Measurements from ENCODE around the gene DRC7. TPM values are rescaled to one million over a fixed set of nuclear protein-coding genes. Genes with fewer than 3 reads are reported as not detected.

The DRC7 gene
- total RNA-seq, 2 experiments from 2014 or later: not detected

DNA sequence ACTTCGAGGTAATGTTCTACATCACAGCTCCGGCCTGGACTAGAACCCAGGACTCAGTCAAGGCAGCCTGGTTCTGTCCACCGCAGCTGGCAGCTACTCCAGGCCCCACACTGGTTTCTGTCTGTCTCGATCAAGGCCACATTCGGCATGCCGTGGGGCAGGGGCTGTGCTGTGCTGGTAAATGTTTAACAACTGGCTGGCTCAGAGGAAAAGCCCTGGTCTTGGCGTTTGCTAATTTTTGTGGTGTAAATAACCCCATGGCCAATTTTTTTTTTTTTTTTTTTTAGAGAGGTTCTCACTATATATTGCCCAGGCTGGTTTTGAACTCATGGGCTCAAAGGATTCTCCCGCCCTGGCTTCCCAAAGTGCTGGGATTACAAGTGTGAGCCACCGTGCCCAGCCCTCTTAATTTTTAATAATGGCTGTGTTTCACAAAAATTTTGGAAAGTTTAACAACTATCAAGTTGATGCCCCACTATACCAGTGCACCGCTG lies 328 bp upstream of the DRC7 start:
- H3K4me3 Mint-ChIP-seq: no peak overlapping the region

DNA sequence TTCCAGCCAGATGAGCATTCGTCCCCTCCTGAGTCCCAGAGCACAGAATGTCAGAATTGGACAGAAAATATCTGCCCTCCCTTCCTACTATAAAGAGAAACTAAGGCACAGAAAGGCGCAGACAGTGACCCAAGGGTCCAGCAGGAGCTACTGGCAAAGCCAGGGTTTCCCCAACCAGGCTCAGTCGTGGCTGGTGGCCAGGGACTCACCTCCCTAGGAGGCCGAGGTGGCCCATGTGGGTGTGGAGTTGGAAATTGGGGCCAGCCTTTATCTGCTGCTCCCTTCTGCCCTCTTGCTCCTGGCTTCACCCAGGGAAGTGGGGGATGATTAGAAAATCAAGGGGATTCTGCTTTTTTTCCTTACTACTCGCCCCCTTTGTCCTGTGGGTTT lies 1.1 kb downstream of the DRC7 start:
- H3K9me3 Mint-ChIP-seq: no peaks in the 10 kb centered on the region
- no peak for DNase-seq
- H3K36me3 Mint-ChIP-seq (ENCODE audit: low read depth): no peaks in the 10 kb centered on the region
- CTCF ChIA-PET: interaction anchor here (0.8 kb wide), 1 partner anchor 12 kb away, joined by 3 read pairs; no protein-coding TSS in a partner anchor
- POLR2A ChIA-PET: no interaction called here
- no peak overlapping the region for H3K4me3 Mint-ChIP-seq
- peaks cover 15% of the 10 kb centered on the region for H3K27me3 Mint-ChIP-seq
- H3K27ac Mint-ChIP-seq: no peak overlapping the region
- peaks cover 8% of the 10 kb centered on the region for H3K4me1 Mint-ChIP-seq

More for the DNA sequence above, 328 bp upstream of the DRC7 start:
- no peak overlapping the region for H3K27ac Mint-ChIP-seq
- POLR2A ChIA-PET: no interaction called here
- H3K36me3 Mint-ChIP-seq (ENCODE audit: low read depth): no peaks in the 10 kb centered on the region
- peaks cover 22% of the 10 kb centered on the region for H3K4me1 Mint-ChIP-seq
- CTCF ChIA-PET: no interaction called here
- no peaks in the 10 kb centered on the region for H3K9me3 Mint-ChIP-seq
- DNase-seq: no peak
- H3K27me3 Mint-ChIP-seq: peaks cover 15% of the 10 kb centered on the region

DNA sequence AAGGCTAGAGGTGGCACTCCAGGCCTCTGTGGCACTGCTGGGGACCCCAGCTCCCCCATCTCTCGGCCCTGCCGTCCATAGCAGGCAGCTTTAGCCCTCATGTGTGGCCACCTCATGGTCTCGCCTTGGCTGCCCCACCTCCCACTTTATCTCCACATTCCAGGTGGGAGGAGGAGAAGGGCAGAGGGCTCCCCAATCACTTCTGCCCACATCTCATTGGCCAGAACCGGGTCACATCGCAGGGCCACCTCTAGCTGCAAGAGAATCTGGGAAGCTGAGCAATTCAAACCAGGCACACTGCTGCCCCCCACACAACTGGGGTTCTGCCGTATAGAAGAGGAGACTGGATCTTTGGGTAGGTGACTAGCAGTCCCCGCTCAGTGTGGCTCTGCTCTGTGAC lies 1.6 kb downstream of the DRC7 start:
- no peak for DNase-seq

DNA sequence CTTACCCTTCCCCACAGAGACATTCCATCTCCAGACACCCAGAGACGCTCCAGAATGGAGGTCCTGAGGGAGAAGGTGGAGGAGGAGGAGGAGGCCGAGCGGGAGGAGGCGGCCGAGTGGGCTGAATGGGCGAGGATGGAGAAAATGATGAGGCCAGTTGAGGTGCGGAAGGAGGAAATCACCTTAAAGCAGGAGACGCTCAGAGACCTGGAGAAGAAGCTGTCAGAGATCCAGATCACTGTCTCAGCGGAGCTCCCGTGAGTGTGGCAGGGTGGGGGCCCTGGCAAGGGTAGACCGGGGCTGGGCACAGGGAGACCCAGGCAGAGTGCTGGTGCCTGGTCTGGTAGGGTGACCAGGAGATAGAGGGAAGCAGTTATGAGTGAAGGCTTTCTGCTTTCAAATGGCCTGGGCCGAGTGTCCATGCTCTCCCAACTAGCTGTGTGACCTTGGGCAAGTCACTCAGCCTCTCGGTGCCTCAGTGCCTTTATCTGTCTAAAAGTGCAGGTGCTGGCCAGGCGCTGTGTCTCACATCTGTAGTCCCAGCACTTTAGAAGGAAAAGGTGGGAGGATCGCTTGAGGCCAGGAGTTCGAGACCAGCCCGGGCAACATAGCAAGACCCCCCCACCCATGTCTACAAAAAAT lies 3.4 kb downstream of the DRC7 start:
- ChIA-PET POLR2A (no interaction called here), CTCF (interaction anchor here (0.6 kb wide), 1 partner anchor 162 kb away, joined by 3 read pairs; the partner anchor contains the start of gene CCDC102A)
- no peak for DNase-seq
- Mint-ChIP-seq H3K4me3 (no peak overlapping the region), H3K4me1 (peaks cover 5% of the 10 kb centered on the region), H3K27ac (no peak overlapping the region), H3K9me3 (no peaks in the 10 kb centered on the region), H3K36me3 (ENCODE audit: low read depth) (no peaks in the 10 kb centered on the region), H3K27me3 (peaks cover 8% of the 10 kb centered on the region)

More for the DNA sequence above, 1.6 kb downstream of the DRC7 start:
- peaks cover 15% of the 10 kb centered on the region for H3K27me3 Mint-ChIP-seq
- H3K9me3 Mint-ChIP-seq: no peaks in the 10 kb centered on the region
- peaks cover 5% of the 10 kb centered on the region for H3K4me1 Mint-ChIP-seq
- H3K4me3 Mint-ChIP-seq: no peak overlapping the region
- ChIA-PET POLR2A (no interaction called here), CTCF (interaction anchor here (0.8 kb wide), 1 partner anchor 13 kb away, joined by 3 read pairs; no protein-coding TSS in a partner anchor)
- no peak overlapping the region for H3K27ac Mint-ChIP-seq
- no peaks in the 10 kb centered on the region for H3K36me3 Mint-ChIP-seq (ENCODE audit: low read depth)

DNA sequence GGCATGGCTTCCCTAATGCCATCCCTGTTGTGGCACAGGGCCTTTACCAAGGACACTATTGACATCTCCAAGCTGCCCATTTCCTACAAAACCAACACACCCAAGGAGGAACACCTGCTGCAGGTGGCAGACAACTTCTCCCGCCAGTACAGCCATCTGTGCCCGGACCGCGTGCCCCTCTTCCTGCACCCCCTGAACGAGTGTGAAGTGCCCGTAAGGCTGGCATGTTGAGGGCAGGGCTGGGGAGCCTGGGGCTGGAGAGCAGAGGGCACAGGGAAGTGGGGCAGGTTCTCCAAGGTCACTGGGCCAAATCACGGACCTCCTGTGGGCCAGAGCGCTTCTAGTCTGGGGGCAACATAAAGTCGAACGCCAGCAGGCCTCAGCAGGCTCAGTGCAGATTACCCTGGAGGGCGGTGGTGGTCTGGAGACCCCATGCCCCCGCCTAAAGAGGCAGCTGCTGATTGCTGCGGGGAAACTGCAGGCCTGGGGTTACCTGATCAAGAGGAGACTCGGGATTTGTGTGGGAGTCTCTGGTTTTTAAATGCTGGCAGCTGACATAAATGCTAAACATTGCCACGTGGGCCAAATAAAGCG lies 4.3 kb downstream of the DRC7 start:
- Mint-ChIP-seq H3K36me3 (ENCODE audit: low read depth) (no peaks in the 10 kb centered on the region), H3K27me3 (peaks cover under 1% of the 10 kb centered on the region), H3K4me3 (no peak overlapping the region), H3K27ac (no peak overlapping the region), H3K9me3 (no peaks in the 10 kb centered on the region), H3K4me1 (peaks cover 5% of the 10 kb centered on the region)
- ChIA-PET CTCF (interaction anchor here (1.1 kb wide), 2 partner anchors 10 to 59 kb away, joined by 3 read pairs; no protein-coding TSS in a partner anchor), POLR2A (no interaction called here)
- no peak for DNase-seq

DNA sequence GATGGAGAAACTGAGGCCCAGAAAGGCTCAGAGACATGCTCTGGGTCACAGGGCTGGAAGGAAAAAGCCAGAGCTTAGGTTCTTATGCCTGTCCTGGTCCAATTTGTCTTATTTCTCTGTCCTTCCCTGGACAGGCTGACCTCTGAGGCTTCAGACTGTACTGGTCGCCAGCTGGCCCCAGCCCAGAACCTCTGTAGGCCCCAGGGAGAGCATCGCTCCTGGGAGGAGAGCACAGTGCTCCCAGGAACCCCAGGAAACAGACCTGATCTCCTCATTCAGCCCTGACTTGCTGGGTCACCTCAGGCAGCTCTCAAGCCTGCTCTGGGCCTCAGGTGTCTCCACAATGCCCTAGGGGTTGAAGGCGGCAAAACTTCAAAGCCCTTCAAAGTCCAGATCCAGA lies 4.9 kb downstream of the DRC7 start:
- no peaks in the 10 kb centered on the region for H3K36me3 Mint-ChIP-seq (ENCODE audit: low read depth)
- no peaks in the 10 kb centered on the region for H3K9me3 Mint-ChIP-seq
- no peak overlapping the region for H3K27ac Mint-ChIP-seq
- peaks cover 5% of the 10 kb centered on the region for H3K4me1 Mint-ChIP-seq
- ChIA-PET CTCF (interaction anchor here (1.1 kb wide), 2 partner anchors 11 to 58 kb away, joined by 3 read pairs; no protein-coding TSS in a partner anchor), POLR2A (no interaction called here)
- H3K4me3 Mint-ChIP-seq: no peak overlapping the region
- DNase-seq: no peak
- H3K27me3 Mint-ChIP-seq: no peaks in the 10 kb centered on the region

DNA sequence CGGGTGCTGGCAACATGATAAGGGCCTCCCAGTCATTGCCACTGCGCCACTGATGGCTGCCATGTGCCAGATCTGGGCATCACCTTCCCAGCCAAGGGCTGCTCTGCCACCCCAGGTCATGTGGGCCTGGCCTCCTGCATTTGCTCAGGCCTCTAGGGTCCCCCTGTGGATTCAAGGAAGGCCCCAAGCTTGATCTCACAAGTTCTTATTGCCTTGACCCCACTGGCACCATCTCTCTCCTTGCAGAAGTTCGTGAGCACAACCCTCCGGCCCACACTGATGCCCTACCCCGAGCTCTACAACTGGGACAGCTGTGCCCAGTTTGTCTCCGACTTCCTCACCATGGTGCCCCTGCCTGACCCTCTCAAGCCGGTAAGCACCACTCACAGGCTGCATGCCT lies 5.3 kb downstream of the DRC7 start:
- Mint-ChIP-seq H3K36me3 (ENCODE audit: low read depth) (no peaks in the 10 kb centered on the region), H3K27ac (no peak overlapping the region), H3K27me3 (no peaks in the 10 kb centered on the region), H3K4me1 (peaks cover 2% of the 10 kb centered on the region), H3K4me3 (no peak overlapping the region), H3K9me3 (no peaks in the 10 kb centered on the region)
- POLR2A ChIA-PET: no interaction called here
- CTCF ChIA-PET: interaction anchor here (1.1 kb wide), 1 partner anchor 58 kb away, joined by 3 read pairs; no protein-coding TSS in a partner anchor
- DNase-seq: no peak

DNA sequence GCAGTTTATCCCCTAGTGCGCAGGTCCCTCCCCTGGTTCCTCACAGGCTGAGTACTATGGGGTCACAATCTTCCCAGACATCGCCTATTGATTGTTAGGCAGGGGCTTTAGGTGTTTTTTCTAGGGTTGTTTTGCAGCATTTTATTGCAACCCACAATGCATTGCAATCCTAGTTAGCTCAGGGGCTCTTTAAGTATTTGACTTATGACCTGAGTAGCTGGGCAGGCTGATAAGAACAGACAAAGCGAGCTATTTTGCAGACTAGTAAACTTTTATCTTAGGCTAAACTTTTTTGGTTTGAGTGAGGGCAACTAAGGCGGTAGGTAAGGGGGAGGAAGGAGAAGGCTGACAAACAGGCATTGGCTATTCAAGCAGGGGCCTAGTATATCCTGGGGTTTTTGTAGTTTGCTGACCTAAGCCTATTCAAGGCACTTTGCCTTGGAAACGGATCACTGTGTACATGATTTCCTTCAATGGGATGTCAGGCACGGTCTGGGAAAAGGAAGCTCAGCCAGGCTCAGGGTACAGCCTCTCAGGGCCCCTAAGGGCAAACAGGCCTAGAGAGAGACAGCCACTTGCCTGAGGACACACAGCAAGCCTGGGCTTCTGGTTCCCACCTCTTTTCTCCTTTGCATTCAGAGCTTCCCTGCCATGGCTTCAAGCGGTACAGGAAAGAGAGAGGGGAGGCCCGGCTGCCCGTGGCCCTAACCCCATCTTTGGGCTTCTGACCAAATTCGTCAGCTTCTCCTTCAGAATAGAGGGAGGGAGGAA lies 6.4 kb downstream of the DRC7 start:
- no peak overlapping the region for H3K27ac Mint-ChIP-seq
- no peaks in the 10 kb centered on the region for H3K4me1 Mint-ChIP-seq
- POLR2A ChIA-PET: no interaction called here
- H3K4me3 Mint-ChIP-seq: no peak overlapping the region
- no peak for DNase-seq
- CTCF ChIA-PET: interaction anchor here (0.8 to 1.4 kb wide), 2 partner anchors 9 to 71 kb away, joined by 3 to 4 read pairs; no protein-coding TSS in a partner anchor
- H3K9me3 Mint-ChIP-seq: no peaks in the 10 kb centered on the region
- H3K36me3 Mint-ChIP-seq (ENCODE audit: low read depth): no peaks in the 10 kb centered on the region
- no peaks in the 10 kb centered on the region for H3K27me3 Mint-ChIP-seq

DNA sequence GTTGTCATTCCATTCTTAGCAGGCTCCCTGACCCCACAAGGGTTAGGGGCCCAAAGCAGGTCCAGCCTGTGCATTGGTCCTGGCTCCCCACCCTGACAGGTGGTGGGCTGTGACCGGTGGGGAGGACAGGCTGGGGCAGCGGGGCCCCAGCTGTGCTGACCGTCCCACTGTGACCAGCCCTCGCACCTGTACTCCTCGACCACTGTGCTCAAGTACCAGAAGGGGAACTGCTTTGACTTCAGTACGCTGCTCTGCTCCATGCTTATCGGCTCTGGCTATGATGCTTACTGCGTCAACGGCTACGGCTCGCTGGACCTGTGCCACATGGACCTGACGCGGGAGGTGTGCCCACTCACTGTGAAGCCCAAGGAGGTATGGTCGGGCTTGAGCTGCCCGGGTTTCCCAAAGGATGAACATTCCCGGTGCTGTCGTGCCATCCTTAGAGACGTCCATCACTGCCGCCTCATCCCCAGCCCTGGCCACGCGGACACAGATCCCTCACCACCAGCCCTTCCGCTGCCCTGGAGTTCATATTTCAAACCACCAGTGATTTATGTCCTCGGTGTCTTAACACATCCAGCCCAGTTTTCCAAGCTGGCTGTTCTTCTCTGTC lies 7.3 kb downstream of the DRC7 start:
- CTCF ChIA-PET: interaction anchor here (0.8 to 1.4 kb wide), 2 partner anchors 10 to 72 kb away, joined by 3 to 4 read pairs; no protein-coding TSS in a partner anchor
- no peaks in the 10 kb centered on the region for H3K4me1 Mint-ChIP-seq
- H3K4me3 Mint-ChIP-seq: no peak overlapping the region
- H3K9me3 Mint-ChIP-seq: no peaks in the 10 kb centered on the region
- H3K27me3 Mint-ChIP-seq: no peaks in the 10 kb centered on the region
- no peaks in the 10 kb centered on the region for H3K36me3 Mint-ChIP-seq (ENCODE audit: low read depth)
- no peak for DNase-seq
- POLR2A ChIA-PET: no interaction called here
- H3K27ac Mint-ChIP-seq: no peak overlapping the region

DNA sequence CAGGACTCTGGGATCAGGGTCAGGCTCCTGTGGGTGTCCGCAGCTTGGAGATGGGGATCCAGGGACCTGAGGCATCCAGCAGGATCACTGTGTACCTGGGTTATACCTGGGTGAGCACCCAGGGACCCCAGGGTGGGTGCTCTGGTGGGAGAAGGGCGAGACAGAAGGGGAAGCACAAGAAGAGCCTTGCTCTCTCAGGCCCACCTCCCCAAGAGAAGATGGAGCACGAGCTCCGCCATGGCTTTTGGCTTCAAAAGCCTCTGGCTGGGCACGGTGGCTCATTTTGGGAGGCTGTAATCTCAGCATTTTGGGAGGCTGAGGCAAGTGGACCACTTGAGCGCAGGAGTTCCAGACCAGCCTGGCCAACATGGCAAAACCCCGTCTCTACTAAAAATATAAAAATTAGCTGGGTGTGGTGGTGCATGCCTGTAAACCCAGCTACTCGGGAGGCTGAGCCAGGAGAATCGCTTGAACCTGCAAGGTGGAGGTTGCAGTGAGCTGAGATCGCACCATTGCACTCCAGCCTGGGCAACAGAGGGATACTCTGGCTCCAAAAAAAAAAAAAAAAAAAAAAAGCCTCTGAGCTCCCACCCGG lies 8.9 kb downstream of the DRC7 start:
- Mint-ChIP-seq H3K9me3 (no peaks in the 10 kb centered on the region), H3K27ac (no peak overlapping the region), H3K4me1 (no peaks in the 10 kb centered on the region), H3K4me3 (no peak overlapping the region), H3K36me3 (ENCODE audit: low read depth) (no peaks in the 10 kb centered on the region), H3K27me3 (peaks cover 4% of the 10 kb centered on the region)
- CTCF ChIA-PET: no interaction called here
- DNase-seq: no peak
- POLR2A ChIA-PET: no interaction called here

DNA sequence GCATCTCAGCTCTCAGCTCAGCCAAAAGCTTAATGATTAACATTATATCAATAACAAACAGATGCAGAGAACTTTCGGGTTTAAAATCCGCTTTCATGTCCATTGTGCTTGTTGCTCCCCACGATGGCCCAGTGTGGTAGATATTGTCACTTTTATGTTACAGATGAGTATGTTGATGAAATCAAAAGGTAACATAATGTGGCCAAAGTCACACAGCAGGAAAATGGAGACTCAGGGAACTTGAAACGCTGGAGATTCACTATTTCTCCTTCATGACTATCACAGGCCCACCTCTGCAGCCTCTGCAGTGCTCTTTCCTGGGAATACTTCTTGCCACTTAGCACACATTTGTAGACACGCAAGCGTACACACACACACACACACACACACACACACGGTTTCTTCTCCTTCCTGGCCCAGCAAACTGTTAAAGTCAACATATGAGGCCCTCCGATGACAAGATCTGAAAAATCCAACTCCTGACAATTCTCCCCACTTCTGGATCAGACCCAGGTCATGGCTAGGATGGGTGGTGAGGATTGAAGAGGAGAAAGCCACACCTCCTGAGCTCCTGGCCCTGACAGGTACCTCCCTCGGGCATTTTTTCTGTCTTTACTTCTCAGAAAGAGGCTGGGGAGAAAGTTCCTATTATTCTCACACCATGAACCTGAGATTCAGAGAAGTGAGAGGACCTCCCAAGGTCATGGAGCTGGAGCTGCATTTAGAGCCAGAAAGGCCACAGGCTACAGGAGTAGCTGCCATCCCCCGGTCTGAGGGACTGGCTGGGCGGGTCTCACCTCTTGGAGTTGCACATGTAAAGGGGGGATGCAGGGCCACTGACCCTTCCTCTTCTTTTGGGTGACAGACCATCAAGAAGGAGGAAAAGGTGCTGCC lies 9.7 kb downstream of the DRC7 start:
- CTCF ChIA-PET: no interaction called here
- Mint-ChIP-seq H3K27ac (no peak overlapping the region), H3K4me1 (no peaks in the 10 kb centered on the region), H3K4me3 (no peak overlapping the region), H3K27me3 (peaks cover 4% of the 10 kb centered on the region), H3K36me3 (ENCODE audit: low read depth) (no peaks in the 10 kb centered on the region), H3K9me3 (no peaks in the 10 kb centered on the region)
- POLR2A ChIA-PET: no interaction called here
- no peak for DNase-seq
